SH-SY5Y (cell line): Measurements from ENCODE around the gene PIK3AP1.

ENCODE experiments used
- GATA2 ChIP-seq: IDR thresholded peaks from 2 replicates; pipeline ENCODE4 v1.6.1; 2011; ENCODE audit warnings: mild to moderate bottlenecking, low read depth, low read length
- GATA3 ChIP-seq: IDR thresholded peaks from 2 replicates; pipeline ENCODE4 v1.6.1; 2011; ENCODE audit warnings: low read depth, mild to moderate bottlenecking, low read length, moderate library complexity

DNA sequence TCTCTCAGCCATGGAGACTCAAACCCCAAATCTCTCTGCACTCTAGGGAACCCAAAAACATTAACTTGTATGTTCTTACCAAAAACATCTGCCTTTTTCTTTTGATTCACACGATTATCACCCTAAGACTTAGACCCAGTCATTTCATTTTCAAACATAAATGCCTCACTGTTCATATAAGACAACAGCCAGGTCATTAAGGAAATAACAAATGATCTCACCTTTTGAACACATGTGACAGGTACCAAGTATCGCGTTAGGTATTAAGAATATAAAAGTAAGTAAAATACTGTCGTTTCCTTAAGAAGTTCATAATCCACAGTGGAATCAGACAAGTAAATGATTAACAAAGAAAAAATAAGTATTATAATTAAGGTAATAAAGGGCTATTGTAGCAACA, 142.3 kb downstream of the PIK3AP1 start:
- no peak for TF ChIP-seq GATA2
- no peak for TF ChIP-seq GATA3
